Right atrium auricular region (tissue), 2 donors: ENCODE data around the gene MAP3K4. TPM values are rescaled to one million over a fixed set of nuclear protein-coding genes. Genes with fewer than 3 reads are reported as not detected.
"Not testable (repeated sequence)": the region's sequence is repeated elsewhere in the genome, so short reads cannot be mapped to it uniquely, and the experiment has no call there.

Experiments used
- DNase-seq: peaks from one replicate; pipeline ENCODE4 v3.0.0-alpha.2; 2019; ENCODE audit warnings: low spot score
- H3K27ac ChIP-seq, 2 donors: fragments of 200-600 bp; sonication (generic); 1 replicate in 1 of 2; 2 replicates in 1 of 2; pipeline ENCODE4 v1.5.1; 2016 to 2019
- H3K27me3 ChIP-seq, 2 donors: fragments of 200-600 bp; sonication (generic); one replicate each; pipeline versions ENCODE4 v1.5.1 to v1.6.0; 2017 to 2019
- H3K36me3 ChIP-seq: fragments of 200-600 bp; sonication (generic); one replicate; pipeline ENCODE4 v1.5.1; 2016
- H3K4me1 ChIP-seq, 2 donors: fragments of 200-600 bp; sonication (generic); one replicate each; pipeline versions ENCODE4 v1.5.1 to v1.6.0; 2017 to 2019
- H3K4me3 ChIP-seq, 2 donors: fragments of 200-600 bp; sonication (generic); 1 replicate in 1 of 2; 2 replicates in 1 of 2; pipeline ENCODE4 v1.5.1; 2017 to 2019; ENCODE audit warnings: mild to moderate bottlenecking in 1 of 2, moderate library complexity in 1 of 2
- H3K9me3 ChIP-seq, 2 donors: fragments of 200-600 bp; sonication (generic); one replicate each; pipeline ENCODE4 v1.5.1; 2019
- CTCF ChIP-seq, 2 donors: fragments of 200-600 bp; sonication (generic); IDR thresholded peaks; one replicate each; pipeline ENCODE4 v1.5.1; 2019; ENCODE audit warnings: antibody characterized with exemption in 2 of 2
- total RNA-seq, 2 donors: library from RNA; depleted of rRNA; stranded (reverse); fragments of >200 nt; gene quantifications; one replicate each; pipeline ENCODE4 v1.1.0, GENCODE V29; 2016

The MAP3K4 gene
- total RNA-seq, 2 donors from 2014 or later: 15.6 to 17.2 TPM

GRCh38 chr6:160967351-160967750 lies 24.2 kb upstream of the MAP3K4 start:
- no peak overlapping the region for H3K4me3 ChIP-seq
- no peaks in the 10 kb centered on the region for H3K9me3 ChIP-seq
- no peaks in the 10 kb centered on the region for H3K27me3 ChIP-seq
- no peak for TF ChIP-seq CTCF (IDR thresholded peaks at IDR 0.05)
- DNase-seq: no peak
- H3K4me1 ChIP-seq: peaks cover 0 to 13% of the 10 kb centered on the region in 2 donors
- H3K36me3 ChIP-seq: no peaks in the 10 kb centered on the region
- H3K27ac ChIP-seq: peak overlapping the region in 1 of 2 donors; percentile 6

GRCh38 chr6:160967833-160968232 lies 23.7 kb upstream of the MAP3K4 start:
- no peak overlapping the region for H3K4me3 ChIP-seq
- no peaks in the 10 kb centered on the region for H3K36me3 ChIP-seq
- no peaks in the 10 kb centered on the region for H3K9me3 ChIP-seq
- no peaks in the 10 kb centered on the region for H3K27me3 ChIP-seq
- no peak for DNase-seq
- TF ChIP-seq CTCF (IDR thresholded peaks at IDR 0.05): no peak
- peaks cover 0 to 18% of the 10 kb centered on the region in 2 donors for H3K4me1 ChIP-seq
- peak overlapping the region in 1 of 2 donors; percentile 6 for H3K27ac ChIP-seq

GRCh38 chr6:160971171-160971570 lies 20.4 kb upstream of the MAP3K4 start:
- Histone ChIP-seq H3K4me3 (no peak overlapping the region), H3K4me1 (peaks cover 0 to 42% of the 10 kb centered on the region in 2 donors), H3K36me3 (no peaks in the 10 kb centered on the region), H3K9me3 (no peaks in the 10 kb centered on the region), H3K27me3 (no peaks in the 10 kb centered on the region), H3K27ac (no peak overlapping the region)
- TF ChIP-seq CTCF (IDR thresholded peaks at IDR 0.05): no peak
- DNase-seq: no peak

- Histone ChIP-seq H3K27ac (peak overlapping the region in 1 of 2 donors; percentile 67), H3K4me1 (peaks cover 0 to 37% of the 10 kb centered on the region in 2 donors), H3K4me3 (no peak overlapping the region), H3K36me3 (no peaks in the 10 kb centered on the region), H3K9me3 (no peaks in the 10 kb centered on the region), H3K27me3 (no peaks in the 10 kb centered on the region)
- DNase-seq: no peak
- no peak for TF ChIP-seq CTCF (IDR thresholded peaks at IDR 0.05)
These were observed 19.5 kb upstream of the MAP3K4 start for GRCh38 chr6:160972111-160972510.

GRCh38 chr6:160972594-160972993 lies 19.0 kb upstream of the MAP3K4 start:
- Histone ChIP-seq H3K4me1 (peaks cover 0 to 32% of the 10 kb centered on the region in 2 donors), H3K27ac (peak overlapping the region; percentile 51 to 67)
- DNase-seq, H3K9me3 ChIP-seq, H3K27me3 ChIP-seq, H3K36me3 ChIP-seq, H3K4me3 ChIP-seq: not testable (repeated sequence)

GRCh38 chr6:160973311-160974250 lies 18.0 kb upstream of the MAP3K4 start:
- Histone ChIP-seq H3K4me3 (no peak overlapping the region), H3K27ac (peak overlapping the region; percentile 67), H3K4me1 (peaks cover 0 to 32% of the 10 kb centered on the region in 2 donors), H3K27me3 (no peaks in the 10 kb centered on the region), H3K36me3 (no peaks in the 10 kb centered on the region), H3K9me3 (no peaks in the 10 kb centered on the region)
- no peak for DNase-seq
- TF ChIP-seq CTCF (IDR thresholded peaks at IDR 0.05): no peak
